ENCODE measurements around the gene MOB1A. TPM values are rescaled to one million over a fixed set of nuclear protein-coding genes. Genes with fewer than 3 reads are reported as not detected.

Gene MOB1A
- total RNA-seq, 1 donor from 2014 or later = 96.1 TPM

DNA sequence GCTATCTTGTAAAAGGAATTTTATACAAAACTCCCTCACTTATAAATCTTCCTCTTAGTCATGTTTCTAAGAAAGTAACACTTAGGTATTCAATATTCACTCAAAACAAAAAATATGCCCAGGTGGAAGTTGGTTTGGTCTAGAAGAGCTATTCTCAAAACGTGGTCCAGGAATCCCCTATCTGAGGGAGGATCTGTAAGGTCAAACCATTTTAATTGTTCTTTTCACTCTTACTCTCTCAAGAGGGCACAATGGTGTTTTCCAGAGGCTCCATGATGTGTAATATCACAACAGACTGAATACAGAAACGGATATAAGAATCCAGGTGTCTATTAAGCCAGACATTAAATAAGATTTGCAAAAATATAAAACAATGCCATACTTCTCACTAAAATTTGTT is 9.9 kb downstream of the MOB1A start:
- H3K4me1 Mint-ChIP-seq (ENCODE audit: unreplicated experiment) = peaks cover 5% of the 10 kb centered on the region
- no peak for DNase-seq (ENCODE audit: extremely low spot score, unreplicated experiment)
- TF ChIP-seq, protein P1, sequence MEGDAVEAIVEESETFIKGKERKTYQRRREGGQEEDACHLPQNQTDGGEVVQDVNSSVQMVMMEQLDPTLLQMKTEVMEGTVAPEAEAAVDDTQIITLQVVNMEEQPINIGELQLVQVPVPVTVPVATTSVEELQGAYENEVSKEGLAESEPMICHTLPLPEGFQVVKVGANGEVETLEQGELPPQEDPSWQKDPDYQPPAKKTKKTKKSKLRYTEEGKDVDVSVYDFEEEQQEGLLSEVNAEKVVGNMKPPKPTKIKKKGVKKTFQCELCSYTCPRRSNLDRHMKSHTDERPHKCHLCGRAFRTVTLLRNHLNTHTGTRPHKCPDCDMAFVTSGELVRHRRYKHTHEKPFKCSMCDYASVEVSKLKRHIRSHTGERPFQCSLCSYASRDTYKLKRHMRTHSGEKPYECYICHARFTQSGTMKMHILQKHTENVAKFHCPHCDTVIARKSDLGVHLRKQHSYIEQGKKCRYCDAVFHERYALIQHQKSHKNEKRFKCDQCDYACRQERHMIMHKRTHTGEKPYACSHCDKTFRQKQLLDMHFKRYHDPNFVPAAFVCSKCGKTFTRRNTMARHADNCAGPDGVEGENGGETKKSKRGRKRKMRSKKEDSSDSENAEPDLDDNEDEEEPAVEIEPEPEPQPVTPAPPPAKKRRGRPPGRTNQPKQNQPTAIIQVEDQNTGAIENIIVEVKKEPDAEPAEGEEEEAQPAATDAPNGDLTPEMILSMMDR (IDR thresholded peaks at IDR 0.05) = no peak
- no peaks in the 10 kb centered on the region for H3K9me3 Mint-ChIP-seq (ENCODE audit: unreplicated experiment)
- peaks cover 38% of the 10 kb centered on the region for H3K36me3 Mint-ChIP-seq (ENCODE audit: unreplicated experiment)
- no peak overlapping the region for H3K27ac Mint-ChIP-seq (ENCODE audit: unreplicated experiment)
- H3K4me3 Mint-ChIP-seq (ENCODE audit: unreplicated experiment) = no peak overlapping the region
- H3K27me3 Mint-ChIP-seq (ENCODE audit: unreplicated experiment) = no peaks in the 10 kb centered on the region

DNA sequence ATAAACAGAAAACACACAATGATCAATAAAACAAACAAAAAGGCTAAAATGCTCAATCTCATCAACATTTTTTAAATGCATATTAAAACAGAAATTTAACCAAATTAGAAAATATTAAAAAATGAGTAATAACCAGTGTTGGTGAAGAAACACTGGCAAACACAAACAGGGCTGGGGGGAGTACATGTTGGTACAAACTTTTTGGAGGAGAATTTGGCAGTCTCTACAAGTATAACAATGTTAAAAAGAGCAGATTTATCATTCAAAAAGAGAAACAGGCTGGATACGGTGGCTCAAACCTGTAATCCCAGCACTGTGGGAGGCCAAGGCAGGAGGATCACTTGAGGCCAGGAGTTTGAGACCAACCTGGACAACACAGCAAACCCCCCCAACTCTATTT is 13.9 kb downstream of the MOB1A start:
- Mint-ChIP-seq H3K9me3 (ENCODE audit: unreplicated experiment) (no peaks in the 10 kb centered on the region), H3K4me3 (ENCODE audit: unreplicated experiment) (no peak overlapping the region), H3K4me1 (ENCODE audit: unreplicated experiment) (no peaks in the 10 kb centered on the region), H3K27ac (ENCODE audit: unreplicated experiment) (no peak overlapping the region), H3K36me3 (ENCODE audit: unreplicated experiment) (peaks cover 42% of the 10 kb centered on the region), H3K27me3 (ENCODE audit: unreplicated experiment) (no peaks in the 10 kb centered on the region)
- DNase-seq (ENCODE audit: extremely low spot score, unreplicated experiment) = no peak
- TF ChIP-seq, protein P1 (IDR thresholded peaks at IDR 0.05) = no peak

DNA sequence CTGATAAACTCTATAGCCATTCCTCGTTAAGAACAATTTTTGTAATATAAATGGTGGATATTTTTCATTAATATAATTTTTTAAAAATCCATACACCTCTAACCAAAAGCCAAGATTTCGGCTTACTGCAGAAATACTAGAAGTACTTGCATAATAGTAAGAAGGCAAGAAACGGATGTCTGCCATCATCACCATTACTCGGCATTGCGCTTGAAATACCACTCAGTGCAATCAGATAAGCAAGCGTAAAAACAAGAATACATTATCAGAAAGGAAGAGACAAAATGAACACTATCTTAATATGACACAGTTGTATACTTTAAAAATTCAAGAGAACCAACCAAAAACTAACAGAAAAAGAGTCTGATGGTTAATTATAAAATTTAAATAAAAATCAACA is 15.7 kb downstream of the MOB1A start:
- DNase-seq (ENCODE audit: extremely low spot score, unreplicated experiment) = no peak
- no peaks in the 10 kb centered on the region for H3K27me3 Mint-ChIP-seq (ENCODE audit: unreplicated experiment)
- TF ChIP-seq, protein P1 (IDR thresholded peaks at IDR 0.05) = no peak
- no peak overlapping the region for H3K4me3 Mint-ChIP-seq (ENCODE audit: unreplicated experiment)
- H3K36me3 Mint-ChIP-seq (ENCODE audit: unreplicated experiment) = peaks cover 48% of the 10 kb centered on the region
- H3K4me1 Mint-ChIP-seq (ENCODE audit: unreplicated experiment) = no peaks in the 10 kb centered on the region
- no peak overlapping the region for H3K27ac Mint-ChIP-seq (ENCODE audit: unreplicated experiment)
- H3K9me3 Mint-ChIP-seq (ENCODE audit: unreplicated experiment) = no peaks in the 10 kb centered on the region

DNA sequence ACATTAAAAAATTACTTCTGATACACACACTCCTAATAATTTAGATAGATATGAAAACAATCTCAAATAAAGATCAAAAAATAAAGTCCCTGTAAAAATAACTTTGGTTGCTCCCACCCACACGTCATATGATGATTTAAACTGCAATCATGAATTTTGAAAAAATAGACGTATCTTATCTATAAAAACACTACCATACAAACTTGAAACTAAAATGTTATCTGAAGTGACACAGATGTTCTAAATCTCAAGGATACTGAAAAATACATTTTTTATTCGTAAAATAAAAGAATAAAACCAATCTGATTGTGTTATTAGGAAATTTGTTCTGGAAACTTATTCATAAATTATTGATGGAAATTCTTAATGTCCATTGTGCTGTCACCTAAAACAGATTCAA is 22.8 kb downstream of the MOB1A start:
- Mint-ChIP-seq H3K4me3 (ENCODE audit: unreplicated experiment) (no peak overlapping the region), H3K9me3 (ENCODE audit: unreplicated experiment) (no peaks in the 10 kb centered on the region), H3K27ac (ENCODE audit: unreplicated experiment) (no peak overlapping the region), H3K27me3 (ENCODE audit: unreplicated experiment) (no peaks in the 10 kb centered on the region), H3K36me3 (ENCODE audit: unreplicated experiment) (peaks cover 39% of the 10 kb centered on the region), H3K4me1 (ENCODE audit: unreplicated experiment) (no peaks in the 10 kb centered on the region)
- TF ChIP-seq, protein P1 (IDR thresholded peaks at IDR 0.05) = no peak
- no peak for DNase-seq (ENCODE audit: extremely low spot score, unreplicated experiment)

DNA sequence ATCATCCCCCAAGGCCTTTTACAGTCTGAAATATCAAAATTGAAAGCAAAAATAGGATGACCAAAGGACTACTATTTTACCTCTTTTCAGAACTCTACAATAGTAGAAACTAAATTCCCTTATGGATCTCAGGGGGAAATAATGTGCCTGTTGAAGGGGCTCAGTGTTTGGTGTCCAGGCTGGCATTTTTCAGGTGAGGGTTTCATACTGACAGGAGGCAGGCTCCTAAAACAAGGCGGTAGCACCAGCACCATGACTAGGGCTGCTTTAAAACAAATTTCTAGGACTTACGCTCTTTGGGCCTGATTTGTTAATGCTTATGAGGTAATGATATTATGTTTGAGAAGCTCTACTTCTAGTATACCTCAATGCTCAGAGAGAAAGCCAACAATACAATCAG is 25.7 kb downstream of the MOB1A start:
- Mint-ChIP-seq H3K9me3 (ENCODE audit: unreplicated experiment) (no peaks in the 10 kb centered on the region), H3K27ac (ENCODE audit: unreplicated experiment) (no peak overlapping the region)
- TF ChIP-seq, protein P1 (IDR thresholded peaks at IDR 0.05) = no peak

More for the DNA sequence above, 25.7 kb downstream of the MOB1A start:
- no peaks in the 10 kb centered on the region for H3K27me3 Mint-ChIP-seq (ENCODE audit: unreplicated experiment)
- H3K4me1 Mint-ChIP-seq (ENCODE audit: unreplicated experiment) = no peaks in the 10 kb centered on the region
- no peak overlapping the region for H3K4me3 Mint-ChIP-seq (ENCODE audit: unreplicated experiment)
- no peak for DNase-seq (ENCODE audit: extremely low spot score, unreplicated experiment)
- H3K36me3 Mint-ChIP-seq (ENCODE audit: unreplicated experiment) = peaks cover 28% of the 10 kb centered on the region

Data from osteocyte (in vitro differentiated cells).